NCI-H69 (cell line): ENCODE results near the gene BIRC3.

Experiments used
- DNase-seq: peaks from one replicate; lab custom pipeline; 2025; lab: John Stamatoyannopoulos, UW

The BIRC3 gene

DNA sequence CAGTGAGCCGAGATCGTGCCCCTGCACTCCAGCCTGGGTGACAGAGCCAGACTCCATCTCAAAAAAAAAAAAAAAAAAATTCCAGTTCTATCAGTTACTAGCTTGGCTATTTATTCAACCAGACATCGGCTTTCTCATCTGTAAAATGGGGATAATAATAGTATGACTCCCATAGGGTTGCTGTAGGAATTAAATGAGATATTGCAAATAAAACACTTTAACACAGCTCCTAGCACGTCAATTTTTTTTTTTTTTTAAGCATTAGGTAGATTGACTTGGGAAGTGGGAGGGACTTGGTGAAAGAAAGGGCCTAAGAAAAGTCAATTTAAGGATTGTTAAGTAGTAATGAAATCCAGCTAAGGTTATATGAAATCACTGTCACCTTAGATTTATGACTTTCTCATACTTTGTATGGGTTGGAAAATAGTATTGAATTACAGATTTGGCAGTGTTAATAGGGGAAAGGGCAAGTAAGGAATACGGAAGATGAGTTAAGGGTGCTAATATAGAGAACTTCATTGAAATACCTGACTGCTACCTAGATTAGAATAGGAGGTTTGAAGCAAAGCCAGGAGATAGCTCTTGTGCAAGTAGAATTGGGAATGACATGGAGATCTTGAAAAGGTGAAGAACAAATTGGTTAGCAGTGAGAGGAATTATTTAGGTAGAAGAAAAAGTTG lies 58.6 kb downstream of the BIRC3 start:
- DNase-seq = no peak

- DNase-seq = no peak
Measured at GRCh38 chr11:102377891-102378290, 60.6 kb downstream of the BIRC3 start.

DNA sequence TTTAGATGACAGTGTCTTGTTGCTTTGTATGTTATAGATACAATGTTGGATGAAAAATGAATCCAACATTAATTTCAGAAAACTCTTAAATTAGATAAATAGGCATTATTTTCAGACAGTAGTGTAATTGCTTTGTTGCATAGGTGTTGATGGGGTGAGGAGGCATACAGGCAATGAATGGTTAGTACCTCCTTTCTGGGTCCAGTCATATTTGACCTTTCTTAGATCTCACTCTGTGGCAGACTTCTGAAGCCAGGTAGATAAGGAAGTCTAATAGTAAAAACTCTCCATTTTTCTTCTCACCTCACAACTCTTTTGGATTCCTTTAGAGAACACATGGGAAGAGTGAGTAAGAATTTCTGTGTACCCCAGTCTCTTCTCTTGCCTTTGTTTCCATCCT lies 61.5 kb downstream of the BIRC3 start:
- DNase-seq = no peak

DNA sequence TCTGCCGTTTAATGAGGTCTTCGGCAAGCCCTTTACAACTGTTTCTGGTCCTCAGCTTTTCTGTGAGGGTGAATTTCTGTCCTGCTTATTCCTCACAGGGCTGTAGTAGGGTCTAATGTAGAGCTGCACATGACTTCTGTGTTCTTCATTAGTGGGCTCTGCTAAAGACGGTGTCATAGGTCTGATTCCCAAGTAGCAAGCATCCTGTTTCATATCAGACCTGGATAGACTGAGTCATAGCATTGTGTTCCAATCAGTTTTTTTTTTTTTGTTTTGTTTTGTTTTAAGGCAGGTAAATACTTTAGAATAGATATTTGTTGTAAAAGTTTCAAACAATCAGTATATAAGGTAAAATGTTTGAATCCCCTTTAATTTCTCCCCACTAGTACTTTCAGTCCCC lies 65.1 kb downstream of the BIRC3 start:
- DNase-seq = no peak

DNA sequence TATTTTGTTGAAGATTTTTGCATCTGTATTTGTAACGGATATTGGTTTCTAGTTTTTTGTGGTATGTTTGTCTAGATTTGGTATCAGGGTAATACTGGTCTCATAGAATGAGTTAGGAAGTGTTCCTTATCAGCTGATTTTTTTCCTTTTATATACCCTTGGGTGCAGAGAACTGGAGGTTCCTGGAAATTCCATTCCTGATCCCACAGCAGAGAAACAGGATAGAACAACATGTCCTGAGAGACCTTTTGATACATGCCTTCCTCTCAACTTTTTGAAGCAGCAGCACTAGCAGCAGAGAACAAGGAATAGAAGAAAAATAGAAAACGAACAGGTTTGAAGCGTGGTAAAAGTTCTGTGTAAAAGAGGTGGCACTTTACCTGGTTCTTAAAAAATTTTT lies 66.6 kb downstream of the BIRC3 start:
- DNase-seq = no peak

- DNase-seq = no peak
Measured at GRCh38 chr11:102384419-102385079, 67.3 kb downstream of the BIRC3 start.

GRCh38 chr11:102385085-102386007 lies 68.1 kb downstream of the BIRC3 start:
- DNase-seq = no peak

- DNase-seq = no peak
Measured at GRCh38 chr11:102386136-102386734, 69.0 kb downstream of the BIRC3 start.

DNA sequence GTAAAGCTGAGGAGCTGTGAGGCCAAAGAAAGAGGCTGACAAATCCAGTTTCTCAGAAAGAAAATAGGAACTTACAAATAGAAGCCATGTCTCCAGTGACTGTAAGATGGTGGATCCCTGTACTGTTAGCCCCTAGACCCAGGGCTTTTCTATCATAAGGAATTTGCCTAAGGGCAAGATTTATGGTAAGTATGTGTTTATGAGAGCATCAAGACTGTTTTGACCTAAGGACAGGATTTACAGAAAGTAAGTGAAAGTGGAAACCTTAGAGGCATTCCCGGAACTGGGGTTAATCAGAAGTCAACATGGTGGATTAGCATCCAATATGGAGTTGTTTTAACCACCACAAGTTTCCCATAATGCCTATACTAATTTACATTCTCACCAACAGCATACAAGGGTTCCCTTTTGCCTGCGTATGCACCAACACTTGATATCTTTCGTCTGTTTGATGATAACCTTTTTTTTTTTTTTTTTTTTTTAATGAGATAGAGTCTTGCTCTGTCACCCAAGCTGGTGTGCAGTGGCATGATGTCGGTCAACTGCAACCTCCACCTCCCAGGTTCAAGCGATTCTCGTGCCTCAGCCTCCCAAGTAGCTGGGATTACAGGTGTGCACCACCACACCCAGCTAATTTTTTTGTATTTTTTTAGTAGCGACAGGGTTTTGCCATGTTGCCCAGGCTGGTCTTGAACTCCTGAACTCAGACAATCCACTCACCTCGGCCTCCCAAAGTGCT lies 69.9 kb downstream of the BIRC3 start:
- no peak for DNase-seq
